OCI-LY3 (cell line): ENCODE results near the gene KCMF1.

Experiments
- H2AFZ ChIP-seq: fragments of 200-600, 300-600 bp; shearing (Covaris generic); 2 replicates; pipeline ENCODE4 v1.6.0; 2014; ENCODE audit warnings: antibody characterized with exemption, low read depth, low read length
- H3K27ac ChIP-seq: fragments of 200-600, 300-600 bp; sonication (generic); 2 replicates; pipeline ENCODE4 v1.5.1; 2014; ENCODE audit warnings: mild to moderate bottlenecking, low read length, moderate library complexity, mixed read lengths
- H3K27me3 ChIP-seq: fragments of 200-600, 300-600 bp; sonication (generic); 2 replicates; pipeline ENCODE4 v1.6.1; 2014; ENCODE audit warnings: low read depth, low read length, mixed read lengths
- H3K36me3 ChIP-seq: fragments of 200-600, 300-600 bp; sonication (generic); replicated peaks from 2 replicates; pipeline ENCODE3; 2014; ENCODE audit warnings: low read depth, low read length, mixed read lengths
- H3K4me1 ChIP-seq: fragments of 300-600, 200-600 bp; sonication (generic); 2 replicates; pipeline ENCODE4 v1.6.1; 2014; ENCODE audit warnings: low read length, mixed read lengths
- H3K4me2 ChIP-seq: fragments of 200-600, 300-600 bp; sonication (generic); 2 replicates; pipeline ENCODE4 v1.6.1; 2014; ENCODE audit warnings: low read length, mixed read lengths
- H3K4me3 ChIP-seq: fragments of 300-600, 200-600 bp; sonication (generic); 2 replicates; pipeline ENCODE4 v1.5.1; 2014; ENCODE audit warnings: antibody characterized with exemption, mild to moderate bottlenecking, low read length, moderate library complexity
- H3K79me2 ChIP-seq: fragments of 300-600, 200-600 bp; shearing (Covaris generic); 2 replicates; pipeline ENCODE4 v1.6.1; 2014; ENCODE audit warnings: mild to moderate bottlenecking, low read length, mixed read lengths
- H3K9ac ChIP-seq: fragments of 300-600, 200-600 bp; shearing (Covaris generic); 2 replicates; pipeline ENCODE4 v1.6.0; 2014; ENCODE audit warnings: mild to moderate bottlenecking, low read length, moderate library complexity
- H3K9me3 ChIP-seq: fragments of 200-600, 300-600 bp; shearing (Covaris generic); 2 replicates; pipeline ENCODE4 v1.6.1; 2014; ENCODE audit warnings: low read length, mixed read lengths; ENCODE audit not compliant: insufficient read depth
- H4K20me1 ChIP-seq: fragments of 200-600, 300-600 bp; sonication (generic); 2 replicates; pipeline ENCODE4 v1.6.1; 2016; ENCODE audit warnings: low read length, mixed read lengths; ENCODE audit not compliant: insufficient read depth
- EZH2phosphoT487 ChIP-seq: fragments of 200-600 bp; shearing (Covaris generic); IDR thresholded peaks from 2 replicates; pipeline ENCODE4 v1.6.1; 2018; ENCODE audit warnings: antibody characterized with exemption, mixed run types, low read depth
- TF ChIP-seq, protein P1 (sequence below): fragments of 200-600, 300-600 bp; sonication (generic); IDR thresholded peaks from 2 replicates; pipeline ENCODE4 v1.5.1; 2014; ENCODE audit warnings: antibody characterized with exemption, low read length, low read depth

The KCMF1 gene

GRCh38 chr2:85088921-85089320 is 118.0 kb downstream of the KCMF1 start:
- no peak overlapping the region for H2AFZ ChIP-seq
- H3K79me2 ChIP-seq: no peaks in the 10 kb centered on the region
- H3K4me2 ChIP-seq: no peak overlapping the region
- TF ChIP-seq, protein P1, sequence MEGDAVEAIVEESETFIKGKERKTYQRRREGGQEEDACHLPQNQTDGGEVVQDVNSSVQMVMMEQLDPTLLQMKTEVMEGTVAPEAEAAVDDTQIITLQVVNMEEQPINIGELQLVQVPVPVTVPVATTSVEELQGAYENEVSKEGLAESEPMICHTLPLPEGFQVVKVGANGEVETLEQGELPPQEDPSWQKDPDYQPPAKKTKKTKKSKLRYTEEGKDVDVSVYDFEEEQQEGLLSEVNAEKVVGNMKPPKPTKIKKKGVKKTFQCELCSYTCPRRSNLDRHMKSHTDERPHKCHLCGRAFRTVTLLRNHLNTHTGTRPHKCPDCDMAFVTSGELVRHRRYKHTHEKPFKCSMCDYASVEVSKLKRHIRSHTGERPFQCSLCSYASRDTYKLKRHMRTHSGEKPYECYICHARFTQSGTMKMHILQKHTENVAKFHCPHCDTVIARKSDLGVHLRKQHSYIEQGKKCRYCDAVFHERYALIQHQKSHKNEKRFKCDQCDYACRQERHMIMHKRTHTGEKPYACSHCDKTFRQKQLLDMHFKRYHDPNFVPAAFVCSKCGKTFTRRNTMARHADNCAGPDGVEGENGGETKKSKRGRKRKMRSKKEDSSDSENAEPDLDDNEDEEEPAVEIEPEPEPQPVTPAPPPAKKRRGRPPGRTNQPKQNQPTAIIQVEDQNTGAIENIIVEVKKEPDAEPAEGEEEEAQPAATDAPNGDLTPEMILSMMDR: no peak
- no peak for TF ChIP-seq EZH2phosphoT487
- peaks cover 4% of the 10 kb centered on the region; the same call in 1 of the 2 replicates for H3K27me3 ChIP-seq
- no peaks in the 10 kb centered on the region for H3K9me3 ChIP-seq
- no peaks in the 10 kb centered on the region for H3K4me1 ChIP-seq
- H3K4me3 ChIP-seq: no peak overlapping the region
- H3K9ac ChIP-seq: no peak overlapping the region
- no peaks in the 10 kb centered on the region for H3K36me3 ChIP-seq
- H4K20me1 ChIP-seq: no peaks in the 10 kb centered on the region
- H3K27ac ChIP-seq: no peak overlapping the region

DNA sequence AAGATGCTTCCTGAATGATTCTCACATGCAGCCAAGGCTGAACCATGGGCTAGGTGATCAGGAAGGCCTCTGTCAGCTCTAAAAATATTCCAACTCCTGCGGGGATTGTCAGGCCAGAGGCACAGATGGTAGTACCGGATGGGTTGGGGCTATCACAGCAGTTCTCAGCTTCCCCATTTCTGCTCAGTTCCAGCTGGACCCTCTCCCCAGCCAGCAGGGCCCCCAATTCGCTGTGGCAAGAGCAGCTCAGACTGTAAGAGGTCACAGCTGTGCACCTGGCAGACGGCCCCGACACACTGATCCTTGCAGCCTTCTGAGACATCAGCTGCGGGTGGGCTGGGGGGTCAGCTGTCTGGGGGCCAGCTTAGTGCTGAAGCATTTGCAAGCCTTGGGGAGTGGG is 118.6 kb downstream of the KCMF1 start:
- H3K4me2 ChIP-seq: no peak overlapping the region
- H3K9me3 ChIP-seq: no peaks in the 10 kb centered on the region
- H3K27ac ChIP-seq: no peak overlapping the region
- H3K79me2 ChIP-seq: no peaks in the 10 kb centered on the region
- H3K27me3 ChIP-seq: peaks cover 4% of the 10 kb centered on the region; the same call in 1 of the 2 replicates
- no peak overlapping the region for H3K4me3 ChIP-seq
- TF ChIP-seq, protein P1: no peak
- no peak for TF ChIP-seq EZH2phosphoT487
- no peaks in the 10 kb centered on the region for H4K20me1 ChIP-seq
- no peaks in the 10 kb centered on the region for H3K36me3 ChIP-seq
- no peak overlapping the region for H2AFZ ChIP-seq
- H3K9ac ChIP-seq: no peak overlapping the region
- no peaks in the 10 kb centered on the region for H3K4me1 ChIP-seq

GRCh38 chr2:85091838-85092237 is 120.9 kb downstream of the KCMF1 start:
- Histone ChIP-seq H3K4me1 (no peaks in the 10 kb centered on the region; the same call in 1 of the 2 replicates), H3K27ac (no peak overlapping the region), H2AFZ (no peak overlapping the region), H3K9me3 (no peaks in the 10 kb centered on the region), H3K9ac (no peak overlapping the region), H3K36me3 (no peaks in the 10 kb centered on the region), H4K20me1 (no peaks in the 10 kb centered on the region), H3K79me2 (no peaks in the 10 kb centered on the region), H3K4me3 (no peak overlapping the region), H3K4me2 (no peak overlapping the region), H3K27me3 (no peaks in the 10 kb centered on the region)
- no peak for TF ChIP-seq EZH2phosphoT487
- TF ChIP-seq, protein P1: no peak

GRCh38 chr2:85095094-85095493 is 124.1 kb downstream of the KCMF1 start:
- no peak overlapping the region for H3K4me2 ChIP-seq
- H2AFZ ChIP-seq: no peak overlapping the region
- no peaks in the 10 kb centered on the region for H3K79me2 ChIP-seq
- no peak overlapping the region for H3K4me3 ChIP-seq
- H3K36me3 ChIP-seq: no peaks in the 10 kb centered on the region
- no peak overlapping the region for H3K27ac ChIP-seq
- TF ChIP-seq, protein P1: no peak
- TF ChIP-seq EZH2phosphoT487: no peak
- H4K20me1 ChIP-seq: no peaks in the 10 kb centered on the region
- H3K4me1 ChIP-seq: no peaks in the 10 kb centered on the region; the same call in 1 of the 2 replicates
- no peak overlapping the region for H3K9ac ChIP-seq
- no peaks in the 10 kb centered on the region for H3K9me3 ChIP-seq
- no peaks in the 10 kb centered on the region for H3K27me3 ChIP-seq
